ENCODE data around the gene TNNC1.

TNNC1 gene

DNA sequence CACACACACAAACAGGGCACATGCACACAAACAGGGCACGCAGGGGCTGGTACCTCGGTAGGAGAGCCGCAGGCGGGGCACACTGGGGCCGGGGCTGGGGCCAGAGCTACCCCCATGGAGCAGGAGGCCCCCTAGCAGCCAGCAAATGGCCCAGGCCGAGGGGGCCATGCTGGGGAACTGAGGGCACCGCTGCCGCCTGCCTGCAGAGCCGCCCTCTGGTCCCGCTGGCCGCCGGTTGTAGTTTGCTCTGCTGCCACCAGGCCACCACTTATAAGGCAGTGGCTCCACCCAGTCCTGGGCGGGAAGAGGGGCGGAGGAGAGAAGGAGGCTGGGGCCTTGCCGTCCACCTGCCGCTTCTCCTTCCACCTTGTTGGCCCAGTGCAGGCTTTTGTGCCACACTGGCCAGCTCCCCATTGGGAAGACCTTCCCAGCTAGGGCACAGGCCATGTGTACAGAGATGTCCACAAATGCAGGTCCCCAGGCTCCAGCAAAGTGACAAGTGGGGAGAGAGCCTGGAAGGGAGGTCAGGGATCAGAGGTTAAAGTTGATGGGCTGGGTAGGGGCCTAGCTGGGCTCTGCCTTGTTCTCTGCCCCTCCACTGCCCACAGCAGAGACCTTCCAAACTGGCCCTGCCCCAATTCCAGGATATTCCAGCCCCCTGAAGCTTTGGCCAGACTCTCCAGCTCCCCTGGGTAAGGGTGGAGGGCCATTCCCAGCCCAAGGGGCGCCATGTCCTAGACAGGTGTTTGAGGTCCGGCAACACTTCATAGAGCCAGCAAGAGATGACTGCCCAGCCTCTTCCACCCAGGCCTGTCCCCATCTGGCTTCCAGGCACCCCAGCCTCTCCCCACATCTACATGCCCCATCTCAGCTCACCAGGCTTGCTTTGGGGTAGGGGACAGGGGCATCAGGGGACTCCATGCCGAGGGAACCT is 8.7 kb downstream of the TNNC1 start, which contains the start of gene SEMA3G:
SEMA3G (minus strand) TSS at position 244 of the 934 bp plus-strand sequence; CDS start at position 168, 76 bp downstream.
- Histone ChIP-seq H3K4me3 (peak within 1 kb of the TSS; percentile 47), H3K27ac (no peak within 1 kb of the TSS)
- DNase-seq (ENCODE audit: low spot score): no peak
- TF ChIP-seq, protein P1, sequence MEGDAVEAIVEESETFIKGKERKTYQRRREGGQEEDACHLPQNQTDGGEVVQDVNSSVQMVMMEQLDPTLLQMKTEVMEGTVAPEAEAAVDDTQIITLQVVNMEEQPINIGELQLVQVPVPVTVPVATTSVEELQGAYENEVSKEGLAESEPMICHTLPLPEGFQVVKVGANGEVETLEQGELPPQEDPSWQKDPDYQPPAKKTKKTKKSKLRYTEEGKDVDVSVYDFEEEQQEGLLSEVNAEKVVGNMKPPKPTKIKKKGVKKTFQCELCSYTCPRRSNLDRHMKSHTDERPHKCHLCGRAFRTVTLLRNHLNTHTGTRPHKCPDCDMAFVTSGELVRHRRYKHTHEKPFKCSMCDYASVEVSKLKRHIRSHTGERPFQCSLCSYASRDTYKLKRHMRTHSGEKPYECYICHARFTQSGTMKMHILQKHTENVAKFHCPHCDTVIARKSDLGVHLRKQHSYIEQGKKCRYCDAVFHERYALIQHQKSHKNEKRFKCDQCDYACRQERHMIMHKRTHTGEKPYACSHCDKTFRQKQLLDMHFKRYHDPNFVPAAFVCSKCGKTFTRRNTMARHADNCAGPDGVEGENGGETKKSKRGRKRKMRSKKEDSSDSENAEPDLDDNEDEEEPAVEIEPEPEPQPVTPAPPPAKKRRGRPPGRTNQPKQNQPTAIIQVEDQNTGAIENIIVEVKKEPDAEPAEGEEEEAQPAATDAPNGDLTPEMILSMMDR (IDR thresholded peaks at IDR 0.05): peak; percentile 46

DNA sequence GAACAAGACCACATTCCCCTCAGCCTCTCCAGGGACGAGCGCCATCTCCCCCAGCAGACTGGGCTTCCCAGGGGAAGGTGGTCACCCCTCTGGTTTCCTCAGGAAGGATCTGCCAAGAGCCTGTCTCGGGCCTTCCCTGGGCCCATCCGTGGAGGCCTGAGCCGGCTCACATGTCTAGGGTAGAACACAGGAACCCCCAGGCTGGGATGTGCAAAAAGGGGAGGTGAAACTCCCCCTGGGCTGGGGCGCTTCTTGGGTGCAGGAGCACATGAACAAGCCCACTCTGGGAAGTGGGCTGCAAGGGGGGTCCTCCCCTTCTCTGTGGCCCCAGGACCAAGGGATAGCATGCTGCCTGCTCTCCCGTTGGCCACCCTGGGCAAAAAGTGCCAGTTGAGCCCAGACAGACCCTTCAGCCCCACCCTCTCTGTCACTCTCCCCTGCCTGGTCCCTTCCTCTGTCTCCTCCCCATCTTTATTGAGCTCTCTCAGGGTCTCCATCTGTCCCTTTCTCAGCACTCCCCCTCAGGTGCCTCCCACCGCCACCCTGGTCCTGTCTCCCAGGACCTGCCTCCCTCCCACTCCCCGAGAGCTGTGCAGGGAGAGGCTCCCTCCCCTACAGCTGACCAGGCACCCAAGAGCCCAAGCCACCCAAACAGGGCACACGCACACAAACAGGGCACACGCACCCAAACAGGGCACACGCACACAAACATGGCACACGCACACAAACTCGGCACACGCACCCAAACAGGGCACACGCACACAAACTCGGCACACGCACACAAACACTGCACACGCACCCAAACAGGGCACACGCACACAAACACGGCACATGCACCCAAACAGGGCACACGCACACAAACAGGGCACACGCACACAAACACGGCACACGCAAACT is 9.8 kb downstream of the TNNC1 start:
- TF ChIP-seq, protein P1 (IDR thresholded peaks at IDR 0.05): no peak
- no peak for DNase-seq (ENCODE audit: low spot score)
- H3K4me3 ChIP-seq: peak overlapping the region; percentile 47
- no peak overlapping the region for H3K27ac ChIP-seq

DNA sequence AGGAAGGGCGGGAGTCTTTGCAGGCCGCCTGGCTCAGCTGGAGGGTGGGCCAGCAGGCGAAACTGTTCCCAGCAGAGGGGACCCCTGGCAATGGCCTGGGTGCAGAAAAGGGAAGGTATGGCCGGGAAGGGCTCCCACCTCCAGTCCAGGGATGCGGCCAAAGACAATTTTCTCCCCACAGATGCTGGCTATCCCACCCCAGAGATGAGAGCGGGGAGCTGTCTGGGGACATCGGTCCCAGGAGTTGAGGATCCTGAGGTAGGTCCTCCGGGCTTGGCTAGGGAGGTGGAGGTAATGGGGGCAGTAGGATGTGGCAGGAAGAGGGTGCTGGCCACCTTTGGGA is 10.6 kb downstream of the TNNC1 start:
- TF ChIP-seq, protein P1 (IDR thresholded peaks at IDR 0.05): no peak
- DNase-seq (ENCODE audit: low spot score): no peak
- H3K4me3 ChIP-seq: peak overlapping the region; percentile 47
- no peak overlapping the region for H3K27ac ChIP-seq

DNA sequence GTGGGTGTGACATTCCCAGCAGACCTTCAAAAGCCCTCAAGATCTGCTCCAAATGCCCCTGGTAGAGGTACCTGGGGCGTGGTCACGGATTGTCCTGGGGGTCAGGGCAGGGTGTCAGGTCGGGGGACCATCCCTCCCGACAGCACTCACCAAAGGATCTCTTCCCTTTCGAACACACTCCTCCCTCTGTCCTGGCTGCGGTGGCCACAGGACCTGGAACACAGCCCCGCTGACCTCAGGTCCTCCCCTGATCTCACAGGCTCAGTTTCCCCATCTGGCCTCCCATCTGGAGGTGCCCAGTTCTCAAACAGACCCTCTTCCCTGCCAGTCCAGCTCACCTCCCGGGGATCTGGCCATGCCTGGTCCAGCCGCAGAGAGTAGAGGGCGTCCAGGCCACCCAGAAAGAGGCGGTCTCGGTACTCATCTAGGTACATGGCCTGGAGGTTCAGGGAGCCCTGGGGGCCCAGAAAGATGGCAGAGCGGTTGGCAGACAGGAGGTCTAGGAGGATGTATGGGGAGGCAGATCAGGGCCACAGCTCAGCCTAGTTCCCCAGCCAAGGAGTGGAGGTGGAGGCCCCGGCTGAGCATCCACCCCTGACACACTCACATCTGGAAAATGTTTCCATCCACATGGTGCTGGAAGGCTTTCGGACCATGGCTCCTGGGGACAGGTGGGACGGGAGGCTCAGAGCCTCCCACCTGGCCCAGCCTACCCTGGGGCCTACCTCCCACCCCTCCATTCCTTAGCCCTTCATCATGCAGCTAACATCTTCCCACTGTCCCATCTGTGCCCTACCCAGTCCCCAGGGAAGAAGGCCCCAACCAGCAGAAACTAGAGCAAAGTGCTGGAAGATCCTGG is 11.2 kb downstream of the TNNC1 start:
- no peak for DNase-seq (ENCODE audit: low spot score)
- Histone ChIP-seq H3K27ac (peak overlapping the region in 1 of 2 donors; percentile 38), H3K4me3 (peak overlapping the region; percentile 47)
- TF ChIP-seq, protein P1 (IDR thresholded peaks at IDR 0.05): no peak

DNA sequence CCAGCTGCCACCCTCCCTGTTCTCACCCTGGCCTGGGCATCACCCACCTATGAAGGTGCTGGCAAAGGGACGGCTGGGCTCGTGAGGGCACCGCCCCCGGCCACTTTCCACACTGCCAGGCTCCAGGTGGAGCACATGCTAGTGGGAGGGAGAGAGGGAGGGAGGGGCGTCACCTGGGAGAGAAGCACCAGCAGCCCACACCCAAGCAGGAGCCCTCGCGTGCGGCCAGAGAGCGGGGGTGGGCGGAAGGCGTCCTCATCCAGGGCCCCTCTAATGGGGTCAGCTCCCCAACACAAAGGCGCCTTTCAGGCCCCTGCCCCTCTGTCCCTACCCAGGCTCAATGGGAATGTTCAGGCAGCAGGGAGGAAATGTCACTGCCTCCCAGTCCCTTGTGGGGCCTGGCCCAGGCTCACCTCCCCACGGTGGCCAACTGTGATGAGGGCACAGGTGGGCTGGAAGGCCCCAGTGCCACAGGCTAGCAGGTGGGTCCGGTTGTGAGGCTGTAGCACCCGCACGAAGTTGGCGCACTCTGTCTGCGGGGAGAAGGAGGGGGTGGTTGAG is 12.0 kb downstream of the TNNC1 start:
- no peak overlapping the region for H3K4me3 ChIP-seq
- TF ChIP-seq, protein P1 (IDR thresholded peaks at IDR 0.05): no peak

More for the DNA sequence above, 12.0 kb downstream of the TNNC1 start:
- peak overlapping the region in 1 of 2 donors; percentile 38 for H3K27ac ChIP-seq
- DNase-seq (ENCODE audit: low spot score): no peak

All from coronary artery (tissue), 2 donors.